Measurements from ENCODE around the gene XDH.

XDH gene

DNA sequence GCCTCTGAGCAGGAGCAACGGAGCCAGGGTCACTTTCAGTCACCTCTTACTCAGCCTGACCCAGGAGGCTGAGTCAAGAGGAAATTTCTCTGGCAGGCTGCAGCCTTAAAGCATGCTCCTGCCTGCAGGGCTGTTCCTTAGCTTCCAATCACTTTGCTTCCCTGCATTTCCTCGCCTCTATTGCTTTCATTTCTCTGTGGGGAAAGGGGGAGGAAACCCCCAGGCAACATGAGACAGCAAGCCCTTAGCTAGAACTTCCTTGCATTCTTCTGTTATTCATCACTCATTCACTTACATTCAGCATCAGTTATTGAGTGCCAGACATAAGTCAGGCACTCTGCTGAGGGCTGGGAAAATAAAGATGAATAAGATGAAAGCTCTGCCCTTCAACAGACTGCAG, 13.0 kb downstream of the XDH start:
- DNase-seq = no peak

DNA sequence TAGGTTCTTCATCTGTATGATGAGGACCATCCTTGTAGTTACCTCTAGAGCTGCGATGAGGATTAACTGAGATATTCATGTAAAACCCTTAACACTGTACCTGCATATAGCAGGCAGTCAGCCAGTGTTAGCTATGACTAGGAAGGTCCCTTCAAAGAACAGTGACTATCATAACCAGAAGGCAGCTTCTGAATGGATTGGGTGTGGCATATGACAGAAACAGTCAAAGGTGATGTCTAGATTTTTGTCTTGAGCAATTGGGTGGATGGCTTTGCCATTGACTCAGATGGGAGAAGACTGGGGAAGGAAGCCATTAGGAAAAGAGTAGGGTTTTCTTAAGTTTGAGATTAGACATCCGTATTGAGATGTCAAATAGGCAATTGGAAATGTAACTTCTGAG, 15.7 kb downstream of the XDH start:
- DNase-seq = no peak

DNA sequence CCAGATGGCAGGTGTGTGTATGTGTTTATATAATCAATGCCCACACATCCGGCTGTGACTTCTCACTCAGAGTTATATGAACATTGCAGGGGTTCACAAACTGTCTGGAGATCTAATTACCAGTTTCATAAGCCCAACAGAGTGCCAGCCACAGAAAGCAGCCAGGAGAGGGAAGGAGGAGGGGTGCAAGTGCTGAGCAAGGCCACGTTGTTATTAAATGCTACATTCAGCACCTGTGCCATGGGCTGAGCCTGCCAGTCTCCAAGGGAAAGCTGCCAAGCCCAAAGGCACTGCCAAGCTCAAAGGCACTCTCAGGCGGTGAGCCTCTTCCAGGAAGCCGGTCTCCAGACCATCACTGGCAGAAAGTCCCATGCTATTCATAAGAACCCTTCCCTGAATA, 17.4 kb downstream of the XDH start:
- DNase-seq = peak; percentile 45

DNA sequence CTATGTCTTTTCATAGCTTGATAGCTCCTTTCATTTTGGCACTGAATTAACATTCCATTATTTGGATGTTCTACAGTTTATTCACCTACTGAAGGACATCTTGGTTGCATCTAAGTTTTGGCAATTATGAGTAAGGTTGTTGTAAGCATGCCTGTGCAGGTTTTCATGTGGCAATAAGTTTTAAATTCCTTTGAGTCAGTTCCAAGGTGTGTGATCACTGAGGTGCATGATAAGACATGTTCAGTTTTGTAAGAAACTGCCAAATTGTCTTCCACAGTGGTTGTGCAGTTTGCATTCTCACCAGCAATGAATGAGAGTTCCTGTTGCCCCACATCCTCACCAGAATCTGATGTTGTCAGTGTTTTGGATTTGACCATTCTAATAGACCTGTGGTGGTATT, 24.2 kb downstream of the XDH start:
- no peak for DNase-seq

DNA sequence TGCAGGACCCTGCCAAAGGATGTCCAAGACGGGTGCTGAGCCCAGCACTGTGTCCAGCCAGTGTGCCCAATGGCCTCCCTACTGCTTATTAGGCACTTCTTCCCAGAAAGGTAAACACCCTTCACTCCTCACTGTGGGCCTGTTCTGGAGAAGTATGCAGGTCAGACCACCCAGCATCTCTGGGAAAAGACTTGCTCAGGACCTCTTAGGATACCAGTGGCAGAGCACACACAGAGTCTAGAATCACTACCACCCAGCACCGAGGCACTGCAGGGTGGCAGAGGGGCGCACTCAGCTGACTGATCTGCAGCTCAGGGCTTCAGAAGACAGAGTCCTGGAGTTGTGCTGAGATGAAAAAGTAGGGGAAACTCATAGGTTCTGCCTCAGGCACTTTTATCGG, 25.8 kb downstream of the XDH start:
- no peak for DNase-seq

DNA sequence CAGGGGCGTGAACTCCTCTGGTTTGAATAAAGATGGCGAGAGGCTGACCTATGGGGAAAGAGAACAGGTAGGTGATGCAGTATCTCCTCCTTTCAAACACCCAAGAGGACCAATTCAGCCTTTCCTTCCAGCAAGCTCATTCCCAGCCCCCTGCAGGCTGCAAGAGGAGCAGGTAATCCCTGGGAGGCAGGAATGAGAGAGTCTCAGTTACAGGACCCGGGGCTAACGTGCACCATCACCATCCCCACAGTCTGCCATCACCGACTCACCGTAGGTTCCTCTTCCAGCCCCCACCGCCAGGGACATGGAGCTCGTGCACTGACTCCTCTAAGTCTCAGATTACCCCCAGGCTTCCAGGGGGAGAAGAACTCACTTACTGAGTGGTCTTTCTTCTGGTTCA, 26.7 kb downstream of the XDH start:
- DNase-seq = no peak

DNA sequence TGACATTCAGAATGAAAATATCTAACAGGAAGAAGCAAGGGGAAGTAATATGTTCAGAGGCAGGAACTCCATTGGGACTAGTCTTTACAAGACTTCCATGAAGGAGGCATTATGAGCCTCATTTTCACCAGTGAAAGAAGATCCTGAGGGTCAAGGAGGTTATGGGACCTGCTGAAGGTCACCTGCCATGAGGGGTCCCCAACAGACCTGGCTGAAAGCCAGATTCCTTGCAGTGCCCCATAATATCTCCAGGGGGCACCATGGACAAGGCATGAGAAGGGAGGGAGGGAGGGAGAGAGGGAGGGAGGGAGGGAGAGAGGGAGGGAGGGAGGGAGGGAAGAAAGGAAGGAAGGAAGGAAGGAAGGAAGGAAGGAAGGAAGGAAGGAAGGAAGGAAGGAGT, 27.9 kb downstream of the XDH start:
- no peak for DNase-seq

DNA sequence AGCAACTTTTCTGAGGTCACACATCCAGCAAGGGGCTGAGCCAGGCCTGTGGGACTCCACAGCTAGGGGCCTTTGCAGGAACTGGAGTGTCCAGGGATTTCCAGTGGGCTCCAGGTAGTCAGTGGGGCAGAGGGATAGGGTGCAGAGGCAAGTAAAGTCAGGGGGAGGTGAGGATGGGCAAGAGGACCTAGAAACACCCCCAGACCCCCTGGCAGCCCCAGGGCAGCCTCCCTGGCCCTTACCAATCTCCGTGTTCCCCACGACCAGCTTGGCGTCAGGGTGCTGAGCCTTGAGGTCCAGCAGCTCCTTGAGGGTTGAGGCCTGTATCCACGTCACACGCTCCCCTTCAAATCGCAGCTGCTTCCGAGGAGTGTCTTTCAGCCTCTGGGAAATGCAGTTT, 28.4 kb downstream of the XDH start:
- DNase-seq = no peak

DNA sequence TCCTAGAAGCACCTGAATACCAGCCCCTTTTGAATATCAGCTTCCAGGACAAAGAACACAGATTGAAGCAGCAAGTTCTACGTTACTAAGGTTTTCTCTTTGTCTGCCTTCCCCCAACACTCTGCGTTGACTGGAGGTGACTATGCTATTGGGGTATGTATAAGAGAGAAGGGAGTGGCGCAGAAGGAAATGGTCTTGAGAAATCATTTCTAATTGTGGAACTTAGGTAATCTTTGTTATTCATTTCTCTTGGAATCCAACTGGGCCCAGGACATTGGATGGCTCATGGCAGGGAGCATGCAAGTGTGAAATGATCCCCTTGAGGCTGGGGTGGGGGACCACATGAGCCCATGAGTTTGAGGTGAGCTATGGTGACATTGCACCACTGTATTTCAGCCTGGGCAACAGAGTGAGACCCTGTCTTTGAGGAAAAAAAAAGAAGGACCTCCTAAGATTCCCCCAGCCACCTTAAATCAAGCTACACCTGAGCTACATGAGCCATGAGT, 29.7 kb downstream of the XDH start:
- DNase-seq = no peak

DNA sequence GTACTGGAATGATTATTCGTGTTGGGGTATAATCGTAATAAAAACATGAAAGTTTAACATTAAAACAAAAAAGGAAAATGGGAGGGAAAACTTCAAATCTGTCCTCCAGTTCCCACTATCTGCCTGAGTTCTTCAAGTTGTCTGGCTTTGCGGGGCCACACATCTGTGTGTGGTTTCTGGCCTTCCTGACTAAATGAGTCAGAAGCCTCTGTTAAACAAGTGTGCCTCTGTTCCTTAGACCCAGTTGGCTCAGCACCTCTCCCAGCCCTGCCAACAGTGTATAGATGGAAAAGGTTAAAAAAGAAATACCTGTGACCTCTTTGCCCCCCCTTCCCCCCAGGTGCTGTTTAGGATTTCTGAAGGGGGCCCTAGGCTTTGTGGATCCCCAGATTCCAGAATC, 30.2 kb downstream of the XDH start:
- DNase-seq = no peak

DNA sequence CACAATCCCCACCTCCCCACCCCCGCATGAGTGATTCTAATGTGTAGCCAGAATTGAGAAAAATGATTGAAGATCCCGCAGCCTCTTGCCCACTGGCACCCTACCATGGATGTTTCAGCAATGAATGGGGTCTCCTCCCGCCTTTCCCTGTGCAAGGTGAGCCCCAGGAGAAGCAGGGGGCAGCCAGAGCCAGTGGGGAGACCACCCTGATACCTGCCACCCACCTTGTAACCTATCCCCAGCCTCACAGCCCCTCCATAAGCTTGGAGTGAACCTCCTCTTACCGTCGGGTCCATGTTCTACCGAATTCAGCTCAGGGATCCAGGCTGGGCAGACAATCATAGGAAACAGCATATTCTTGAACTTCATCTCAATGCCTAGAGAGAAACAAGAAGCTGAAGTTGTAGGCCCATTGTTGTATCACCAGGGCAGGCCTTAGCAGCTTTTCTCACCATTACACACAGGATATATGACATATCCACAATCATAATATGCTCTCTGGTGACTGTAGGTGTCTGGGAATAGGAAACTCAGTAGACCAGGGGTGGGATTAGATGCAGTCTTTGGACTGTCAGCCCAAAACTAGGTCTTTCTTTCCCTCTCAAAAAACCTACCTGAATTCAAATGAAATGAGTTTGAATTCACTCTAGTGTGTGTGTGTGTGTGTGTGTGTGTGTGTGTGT, 30.9 kb downstream of the XDH start:
- DNase-seq = no peak

DNA sequence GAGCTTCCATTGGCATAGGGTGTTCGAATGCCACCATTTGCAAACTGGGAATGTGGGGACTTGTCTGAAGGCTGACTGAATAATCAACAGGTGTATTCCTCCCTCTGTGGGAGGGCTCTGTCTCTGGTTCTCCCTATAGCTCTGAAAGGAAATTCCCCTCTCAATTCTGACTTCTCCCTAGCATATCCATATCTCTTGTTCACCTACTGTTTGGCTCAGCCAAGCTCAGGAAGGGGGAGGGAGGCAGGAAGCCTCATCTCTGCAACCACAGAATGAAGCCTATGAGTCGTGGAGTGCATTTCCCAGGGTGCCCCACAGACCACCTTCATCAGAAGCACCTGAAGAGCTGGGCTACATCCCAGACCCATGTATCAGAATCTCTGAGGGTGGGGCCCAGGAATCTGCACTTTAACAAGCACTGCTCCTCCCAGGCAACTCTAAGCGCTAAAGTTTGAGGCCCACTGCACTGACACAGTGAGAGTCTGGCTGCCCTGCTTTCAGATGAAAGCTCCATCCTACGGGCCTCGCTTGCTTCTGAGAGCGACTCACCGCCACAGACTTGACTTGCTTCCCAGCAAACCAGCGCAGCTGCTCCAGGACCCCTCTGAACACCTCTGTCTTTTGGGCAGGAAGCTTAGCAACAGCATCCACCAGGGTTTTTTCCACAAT, 32.0 kb downstream of the XDH start:
- no peak for DNase-seq

DNA sequence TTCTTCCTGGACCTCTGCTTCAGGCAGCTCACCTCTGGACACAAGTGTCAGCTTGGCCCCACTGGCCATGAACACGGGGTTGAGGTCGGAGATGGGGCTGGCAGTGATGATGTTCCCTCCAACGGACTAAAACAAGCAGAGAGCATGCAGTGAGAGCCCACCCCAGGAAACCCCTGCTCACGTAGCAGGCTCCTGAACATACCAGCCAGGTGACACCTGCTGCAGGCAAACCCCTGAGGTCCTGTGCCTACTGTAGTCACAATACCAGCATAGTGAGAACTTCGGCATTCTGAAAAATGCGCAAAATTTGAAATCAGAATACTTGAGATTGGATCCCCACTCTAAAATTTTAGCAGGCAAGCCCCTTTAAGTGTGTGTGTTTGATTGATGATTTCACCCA, 32.9 kb downstream of the XDH start:
- DNase-seq = no peak

DNA sequence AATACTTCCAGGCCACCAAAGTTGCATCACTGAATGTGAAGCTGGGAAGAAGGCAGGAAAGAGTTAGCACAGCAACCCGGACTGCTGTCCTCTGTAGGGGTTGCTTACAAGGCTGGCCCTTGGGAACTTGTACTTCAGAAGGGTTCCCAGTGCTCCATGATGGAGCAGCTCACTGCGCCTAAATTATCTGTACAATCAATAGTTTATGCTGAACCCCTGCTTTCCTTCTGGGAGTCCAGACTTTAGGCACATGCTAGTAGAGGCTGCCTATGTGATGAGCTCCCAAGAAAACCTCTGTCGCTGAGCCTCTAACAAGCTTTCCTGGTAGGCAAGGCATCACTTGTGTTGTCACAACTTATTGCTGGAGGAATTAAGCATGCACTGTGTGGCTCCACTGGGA, 34.3 kb downstream of the XDH start:
- no peak for DNase-seq

DNA sequence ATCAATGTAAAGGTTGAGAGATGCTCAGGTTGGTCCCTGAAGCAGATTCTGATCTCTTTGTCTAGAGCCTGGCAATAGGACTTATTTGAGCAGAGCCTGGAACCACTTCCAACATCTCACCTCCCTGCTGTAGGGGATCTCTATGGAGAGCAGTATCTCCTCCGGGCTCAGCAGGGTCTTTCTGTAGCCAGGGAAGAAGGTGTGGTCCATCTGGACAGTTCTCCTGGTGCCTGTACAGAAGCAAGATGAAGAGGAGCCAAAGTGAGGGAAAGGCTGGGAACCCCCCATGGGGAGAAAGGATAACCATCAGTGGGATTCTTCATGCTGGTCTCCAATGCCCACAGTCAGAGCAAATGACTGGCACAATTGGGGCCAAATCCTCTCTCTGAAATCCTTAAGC, 34.8 kb downstream of the XDH start:
- no peak for DNase-seq

DNA sequence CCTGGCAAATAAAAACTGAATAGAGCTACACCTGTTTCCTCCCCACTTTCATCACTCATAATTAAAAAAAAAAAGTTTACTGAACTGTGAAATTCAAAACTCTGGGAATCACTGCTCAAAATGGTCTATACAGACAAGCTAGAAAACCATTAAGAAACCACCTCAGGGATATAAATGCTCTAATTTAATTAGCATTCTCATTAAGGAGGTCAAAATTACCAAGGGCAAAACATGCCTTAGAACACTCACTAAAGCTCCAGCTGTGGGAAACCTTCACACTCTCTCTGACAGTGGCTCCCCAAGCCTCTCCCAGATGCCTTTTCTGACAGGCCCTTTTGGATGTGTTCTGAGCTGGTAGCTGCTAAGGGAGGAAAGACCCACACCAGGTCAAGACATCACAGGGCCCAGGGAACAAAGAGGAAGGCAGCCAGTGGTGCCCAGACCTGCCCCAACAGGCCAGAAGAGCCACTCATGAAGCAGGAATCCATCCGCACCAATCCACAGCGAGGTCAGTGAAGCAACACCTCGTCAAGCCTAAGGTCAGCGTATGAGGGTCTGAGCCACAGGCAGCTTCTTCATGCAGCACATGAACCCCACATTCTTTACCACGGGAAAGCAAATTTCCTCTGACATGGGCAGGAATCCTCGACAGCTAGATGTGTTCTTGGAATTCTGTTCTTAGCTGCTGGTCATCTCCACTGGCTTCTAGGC, 35.6 kb downstream of the XDH start:
- DNase-seq = no peak

DNA sequence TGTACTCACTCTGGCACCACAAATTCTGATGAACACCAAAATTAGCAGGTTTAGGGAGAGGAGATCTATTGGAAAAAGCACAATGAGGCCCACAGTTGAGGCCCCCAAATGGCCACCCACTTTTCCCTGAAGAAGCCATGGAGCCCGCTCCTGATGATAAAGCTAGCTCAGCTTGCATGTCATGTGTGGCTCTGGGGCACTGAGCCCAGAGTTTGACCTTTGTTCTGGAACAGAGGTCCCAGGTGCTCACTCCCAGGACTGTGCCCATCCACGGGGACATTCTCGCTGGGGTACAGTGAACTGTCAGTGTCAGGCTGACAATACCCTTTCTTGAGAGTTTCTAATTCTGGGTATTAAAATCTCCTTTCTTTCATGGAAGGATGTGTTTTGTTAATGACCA, 36.2 kb downstream of the XDH start:
- no peak for DNase-seq

DNA sequence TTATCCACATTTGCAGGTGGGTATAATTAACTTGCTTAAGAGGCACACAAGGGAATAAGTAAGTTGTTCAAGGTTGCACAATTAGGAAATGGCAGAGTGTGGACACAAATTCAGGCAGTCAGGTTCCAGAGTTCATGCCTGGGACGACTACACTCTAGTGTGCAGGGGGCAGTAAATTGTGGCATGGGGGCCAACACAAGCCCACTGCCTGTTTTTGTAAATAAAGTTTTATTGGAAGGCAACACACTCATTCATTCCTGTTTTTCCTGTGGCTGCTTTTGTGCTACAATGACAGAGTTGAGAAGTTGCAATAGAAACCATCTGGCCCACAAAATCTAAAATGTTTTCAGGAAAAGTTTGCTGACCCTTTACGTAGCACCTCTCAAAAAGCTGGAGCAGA, 41.4 kb downstream of the XDH start:
- DNase-seq = no peak

DNA sequence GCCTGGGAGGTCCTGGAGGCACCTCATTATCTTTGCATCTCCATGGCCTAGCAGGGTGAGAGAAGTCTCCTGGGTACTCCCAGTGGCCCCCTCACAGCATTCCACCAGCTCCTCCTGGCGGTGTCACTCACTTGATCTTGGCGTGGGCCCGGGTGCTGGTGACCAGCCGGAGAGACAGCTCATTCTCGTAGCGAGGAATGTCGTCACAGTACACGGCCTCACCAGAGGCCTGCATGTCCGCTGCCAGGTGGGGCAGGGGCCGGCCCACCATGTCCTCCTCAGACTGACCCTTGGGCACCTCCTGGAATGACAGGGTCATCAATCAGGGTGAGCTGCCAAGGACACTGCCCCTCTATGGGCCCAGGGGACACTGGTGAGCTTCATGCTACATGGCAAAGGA, 42.4 kb downstream of the XDH start:
- no peak for DNase-seq

DNA sequence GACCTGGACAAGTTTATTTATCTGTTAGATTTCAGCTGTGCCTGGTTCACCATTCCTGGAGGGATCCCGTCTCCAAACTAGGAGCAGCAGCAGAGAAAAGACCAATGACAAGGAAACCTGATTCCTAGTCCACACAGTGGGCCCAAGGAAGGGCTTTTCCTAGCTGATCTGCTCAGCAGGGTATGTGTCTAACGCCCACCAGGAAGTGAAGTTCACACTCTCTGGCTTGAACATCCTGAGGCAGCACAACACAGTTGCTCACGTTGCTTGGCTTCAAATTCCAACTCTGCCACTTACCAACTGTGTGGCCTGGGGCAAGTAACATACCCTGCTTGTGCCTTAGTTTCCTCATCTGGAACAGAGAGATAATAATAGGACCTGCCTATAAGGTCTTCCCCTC, 42.9 kb downstream of the XDH start:
- DNase-seq = no peak

DNA sequence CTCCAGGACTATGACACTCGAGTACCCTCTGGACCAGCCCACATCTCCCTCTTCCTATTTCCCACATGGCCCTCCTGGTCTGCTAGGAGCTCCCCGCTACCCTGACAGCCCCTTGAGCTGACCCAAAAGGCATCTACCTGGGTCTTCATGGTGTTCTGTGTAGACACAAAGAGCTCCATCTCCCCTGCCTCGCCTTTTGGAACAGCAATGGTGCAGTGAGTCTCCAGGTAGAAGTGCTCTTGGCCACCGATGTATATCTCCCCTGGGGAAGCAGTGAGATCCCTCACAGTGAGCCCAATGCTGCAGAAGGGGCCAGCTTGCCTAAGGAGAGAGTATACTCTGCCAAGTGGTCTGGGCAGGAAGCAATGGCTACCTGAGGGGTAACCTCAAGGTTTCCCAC, 47.8 kb downstream of the XDH start:
- no peak for DNase-seq

DNA sequence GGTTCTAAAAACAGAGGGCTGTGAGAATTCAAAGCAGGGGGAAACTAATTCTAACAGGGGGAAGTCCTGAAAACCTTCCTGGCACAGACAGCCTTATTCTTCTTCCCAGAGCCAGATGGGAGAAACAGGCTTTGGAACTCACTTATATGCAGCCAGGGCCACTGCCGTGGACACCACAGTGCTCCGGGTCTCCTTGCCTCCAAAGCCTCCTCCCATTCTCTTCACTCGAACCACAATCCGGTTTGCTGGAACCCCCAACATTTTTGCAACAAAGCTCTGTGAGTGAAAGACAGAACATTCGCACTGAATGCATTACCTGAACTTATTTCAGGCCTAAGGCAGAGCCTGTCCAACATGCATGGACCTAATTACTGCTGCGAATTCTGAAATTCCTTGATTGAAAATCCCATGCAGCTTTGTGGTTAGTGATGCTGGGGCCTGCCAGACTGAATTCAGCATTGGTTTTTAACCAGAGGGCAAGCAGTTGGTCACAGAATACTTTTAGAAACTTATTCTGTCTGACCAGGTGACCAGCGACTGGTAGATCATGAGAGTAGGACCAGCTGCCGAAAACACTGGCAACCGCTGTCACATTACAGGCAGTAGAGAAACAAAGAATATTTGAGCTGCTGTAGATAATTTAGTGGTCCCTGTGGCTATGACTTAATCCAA, 48.6 kb downstream of the XDH start:
- no peak for DNase-seq

DNA sequence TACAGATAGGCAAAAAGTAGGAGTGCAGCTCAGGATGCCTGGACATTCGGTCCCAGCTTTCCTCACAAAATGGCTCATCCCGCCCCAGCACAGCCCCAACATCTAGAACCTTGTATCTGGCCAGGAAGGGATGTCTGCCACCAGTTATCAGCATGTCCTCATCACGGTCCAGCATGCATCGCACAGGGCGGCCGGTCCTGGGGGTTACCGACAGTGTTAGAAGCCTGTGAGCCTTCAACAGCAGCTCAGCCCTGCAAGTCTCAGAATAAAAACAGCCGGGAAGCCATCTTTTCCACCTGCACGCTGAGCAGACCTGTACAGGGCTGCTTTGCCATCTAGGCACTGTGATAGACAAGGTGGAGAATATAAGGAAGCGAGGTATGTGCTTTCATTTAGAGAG, 49.2 kb downstream of the XDH start:
- no peak for DNase-seq

All from left hindlimb (tissue), 1 donor.